BLaER1 treated with 17β-estradiol and CSF1 and Interleukin-3, amounts not matched to agents 10 nM and 100 nM (cell line): Measurements from ENCODE around the gene UPF3A.
A peak's percentile ranks its signal among the peaks of the same experiment; 100 is the strongest.
"Not testable (repeated sequence)": the region's sequence is repeated elsewhere in the genome, so short reads cannot be mapped to it uniquely, and the experiment has no call there.

Source experiments
- H3K27ac ChIP-seq, 11 experiments: shearing (Covaris generic); formaldehyde crosslinking; 2 replicates each; pipeline ENCODE4 v1.8.1; 2022
- H3K27me3 ChIP-seq, 11 experiments: shearing (Covaris generic); formaldehyde crosslinking; 2 replicates each; pipeline ENCODE4 v1.8.1; 2022
- H3K36me3 ChIP-seq, 11 experiments: shearing (Covaris generic); formaldehyde crosslinking; 2 replicates each; pipeline ENCODE4 v1.8.1; 2022
- H3K4me1 ChIP-seq, 10 experiments: shearing (Covaris generic); formaldehyde crosslinking; 2 replicates each; pipeline ENCODE4 v1.8.1; 2022
- H3K4me2 ChIP-seq, 11 experiments: shearing (Covaris generic); formaldehyde crosslinking; 2 replicates each; pipeline ENCODE4 v1.8.1; 2022
- H3K4me3 ChIP-seq, 10 experiments: shearing (Covaris generic); formaldehyde crosslinking; 2 replicates each; pipeline ENCODE4 v1.8.1; 2022
- H3K9ac ChIP-seq, 11 experiments: shearing (Covaris generic); formaldehyde crosslinking; 2 replicates each; pipeline ENCODE4 v1.8.1; 2022
- H3K9me3 ChIP-seq, 11 experiments: shearing (Covaris generic); formaldehyde crosslinking; replicated peaks in 1 of 11; 2 replicates each; pipeline ENCODE4 v1.8.1; 2022
- H4K20me1 ChIP-seq, 11 experiments: shearing (Covaris generic); formaldehyde crosslinking; 2 replicates each; pipeline ENCODE4 v1.8.1; 2022
- Cebpa-rat ChIP-seq, 11 experiments: shearing (Covaris generic); IDR thresholded peaks; 2 replicates each; pipeline ENCODE4 v1.8.1; 2022

Gene UPF3A

DNA sequence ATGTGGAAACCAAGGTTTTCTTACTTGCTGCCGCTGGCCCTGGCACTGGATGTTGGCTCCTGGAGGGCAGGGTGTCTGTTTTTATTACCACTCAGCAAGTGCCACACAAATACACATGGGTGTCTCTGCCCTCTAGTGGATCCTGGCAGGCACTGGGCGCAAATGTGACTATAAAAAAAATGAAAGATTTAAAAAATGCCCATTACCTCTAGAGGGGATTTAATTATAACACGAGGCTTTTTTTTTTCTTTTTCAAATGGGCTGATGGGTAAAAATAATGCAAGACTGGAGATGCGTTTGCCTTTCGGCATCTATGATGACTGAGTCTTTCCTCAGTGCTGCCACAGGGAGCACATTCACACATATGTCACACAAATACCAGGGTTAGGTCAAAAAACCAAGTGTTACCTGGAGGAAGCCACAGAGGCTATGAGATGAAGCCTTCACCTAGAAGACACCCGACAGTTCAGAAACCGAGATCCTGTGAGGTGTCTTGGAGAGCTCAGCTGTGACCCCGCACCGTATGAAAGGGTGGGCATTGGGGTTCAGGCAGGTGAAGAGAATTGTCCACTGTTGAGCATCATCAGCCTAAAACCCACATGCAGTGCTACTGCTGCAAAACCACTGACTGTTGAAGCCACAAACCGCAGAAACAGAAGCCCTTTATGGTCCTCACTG is 58.6 kb downstream of the UPF3A start:
- H3K27me3 ChIP-seq, result no peaks in the 10 kb centered on the region
- no peaks in the 10 kb centered on the region for H3K36me3 ChIP-seq
- no peak overlapping the region for H3K4me3 ChIP-seq
- H3K4me2 ChIP-seq, result peak overlapping the region in 9 of 11 experiments; percentile 1 to 45 (median 21); a peak in 9 of 22 replicates
- no peaks in the 10 kb centered on the region for H4K20me1 ChIP-seq
- no peak for TF ChIP-seq Cebpa-rat (IDR thresholded peaks at IDR 0.05)
- H3K4me1 ChIP-seq, result peaks cover 3 to 17% (median 9%) of the 10 kb centered on the region in 10 experiments; a peak in 16 of 20 replicates
- H3K9me3 ChIP-seq, result peaks cover 0 to 16% (median 0%) of the 10 kb centered on the region in 11 experiments; a peak in 3 of 22 replicates
- H3K9ac ChIP-seq, result no peak overlapping the region
- no peak overlapping the region for H3K27ac ChIP-seq

DNA sequence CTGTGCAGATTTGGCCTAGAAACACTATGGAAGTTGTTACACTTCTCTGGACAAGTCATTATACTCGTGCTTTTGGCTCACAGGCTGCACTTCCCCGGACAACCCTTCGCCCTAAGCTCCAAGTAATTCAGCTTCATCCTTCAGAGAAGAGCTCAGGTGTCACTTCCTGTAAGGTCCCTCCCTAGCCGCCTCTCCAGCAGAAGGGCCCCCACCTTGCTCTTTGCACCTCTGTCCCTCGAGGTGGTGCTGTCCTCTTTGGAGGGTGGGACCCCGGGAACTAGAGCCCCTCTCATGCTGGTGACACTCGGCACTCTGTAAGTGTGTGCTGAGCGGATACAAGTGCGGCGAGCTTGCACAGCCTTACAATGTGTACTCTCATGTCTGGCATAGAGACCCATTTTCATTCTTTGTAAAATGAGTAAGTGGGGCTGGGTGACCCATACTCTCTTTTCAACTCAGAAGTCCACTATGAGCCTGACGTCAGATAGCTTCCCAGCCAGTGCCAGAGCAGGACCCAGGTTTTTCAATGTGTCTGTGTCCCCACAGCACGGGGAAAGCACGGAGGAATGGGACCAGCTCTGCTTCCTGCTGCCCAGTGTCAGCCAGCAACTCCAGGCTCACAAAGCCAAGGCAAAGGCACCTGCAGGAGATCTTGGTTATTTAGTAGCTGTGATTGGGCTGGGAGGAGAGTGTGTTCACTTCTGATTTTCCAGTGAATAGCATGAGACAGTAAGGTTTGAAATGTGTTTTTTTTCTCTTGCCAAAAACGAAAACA is 59.8 kb downstream of the UPF3A start:
- Histone ChIP-seq H3K27me3 (no peaks in the 10 kb centered on the region), H3K27ac (no peak overlapping the region), H3K36me3 (no peaks in the 10 kb centered on the region), H3K4me3 (no peak overlapping the region), H4K20me1 (no peaks in the 10 kb centered on the region), H3K4me1 (peaks cover 3 to 17% (median 9%) of the 10 kb centered on the region in 10 experiments; a peak in 16 of 20 replicates), H3K9ac (no peak overlapping the region), H3K4me2 (no peak overlapping the region), H3K9me3 (peaks cover 0 to 15% (median 0%) of the 10 kb centered on the region in 11 experiments; a peak in 3 of 22 replicates)
- TF ChIP-seq Cebpa-rat (IDR thresholded peaks at IDR 0.05), result no peak

DNA sequence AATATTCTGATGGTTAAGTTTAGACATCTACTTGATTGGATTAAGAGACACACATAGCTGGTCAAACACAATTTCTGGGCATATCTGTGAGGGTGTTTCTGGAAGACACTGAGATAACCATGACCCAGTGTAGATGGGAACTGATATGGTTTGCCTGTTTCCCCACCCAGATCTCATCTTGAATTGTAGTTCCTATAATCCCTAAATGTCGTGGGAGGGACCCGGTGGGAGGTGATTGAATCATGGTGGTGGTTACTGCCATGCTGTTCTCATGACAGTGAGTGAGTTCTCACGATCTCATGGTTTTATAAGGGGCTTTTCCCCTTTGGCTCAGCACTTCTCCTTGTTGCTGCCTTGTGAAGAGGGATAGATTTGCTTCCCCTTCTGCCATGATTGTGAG is 65.9 kb downstream of the UPF3A start:
- not testable (repeated sequence) for H3K27ac ChIP-seq, H3K36me3 ChIP-seq, H4K20me1 ChIP-seq, H3K27me3 ChIP-seq, H3K9ac ChIP-seq, H3K4me3 ChIP-seq
- Histone ChIP-seq H3K9me3 (peaks cover 0 to 11% (median 0%) of the 10 kb centered on the region in 11 experiments; a peak in 3 of 22 replicates), H3K4me2 (peak overlapping the region in 1 of 11 experiments; percentile 2; a peak in 1 of 22 replicates), H3K4me1 (peaks cover 0 to 17% (median 0%) of the 10 kb centered on the region in 10 experiments; a peak in 2 of 20 replicates)

DNA sequence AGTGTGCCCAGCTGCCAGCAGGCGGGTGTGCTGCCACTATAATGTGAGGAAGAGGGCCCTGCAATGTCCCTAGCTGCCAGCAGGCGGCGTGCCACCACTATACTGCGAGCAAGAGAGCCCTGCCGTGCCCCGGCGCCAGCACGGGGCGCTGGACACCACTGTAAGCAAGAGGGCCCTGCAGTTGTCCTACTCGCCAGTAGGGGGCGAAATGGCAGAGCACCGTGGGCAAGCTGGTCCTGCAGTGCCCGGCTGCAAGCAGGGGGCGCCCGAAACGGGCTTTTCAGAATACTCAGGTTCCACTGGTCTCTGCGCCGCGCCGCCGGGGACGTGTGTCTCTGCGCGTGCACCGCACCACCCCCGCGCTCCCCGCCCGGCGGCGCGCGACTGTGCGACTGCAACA is 71.4 kb downstream of the UPF3A start:
- not testable (repeated sequence) for H3K4me3 ChIP-seq, H3K9ac ChIP-seq, H3K4me2 ChIP-seq, H3K4me1 ChIP-seq, H3K27ac ChIP-seq, H3K27me3 ChIP-seq, H3K36me3 ChIP-seq, H4K20me1 ChIP-seq
- H3K9me3 ChIP-seq, result peaks cover 0 to 11% (median 6%) of the 10 kb centered on the region in 11 experiments; a peak in 10 of 22 replicates

DNA sequence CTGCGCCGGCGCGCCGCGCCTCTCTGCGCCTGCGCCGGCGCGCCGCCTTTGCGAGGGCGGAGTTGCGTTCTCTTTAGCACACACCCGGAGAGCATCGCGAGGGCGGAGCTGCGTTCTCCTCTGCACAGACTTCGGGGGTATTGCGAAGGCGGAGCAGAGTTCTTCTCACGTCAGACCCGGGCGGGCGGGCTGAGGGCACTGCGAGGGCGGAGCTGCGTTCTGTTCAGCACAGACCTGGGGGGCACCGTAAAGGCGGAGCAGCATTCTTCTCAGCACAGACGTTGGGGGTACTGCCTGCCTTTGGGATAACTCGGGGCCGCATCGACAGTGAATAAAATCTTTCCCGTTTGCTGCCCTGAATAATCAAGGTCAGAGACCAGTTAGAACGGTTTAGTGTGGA is 72.0 kb downstream of the UPF3A start:
- not testable (repeated sequence) for H3K36me3 ChIP-seq, H3K27me3 ChIP-seq, H3K9ac ChIP-seq, H3K4me2 ChIP-seq, H4K20me1 ChIP-seq, H3K27ac ChIP-seq, H3K4me3 ChIP-seq, H3K4me1 ChIP-seq
- peaks cover 0 to 11% (median 6%) of the 10 kb centered on the region in 11 experiments; a peak in 10 of 22 replicates for H3K9me3 ChIP-seq
